ENCODE data around the gene STX8.

GRCh38 chr17:9436630-9437029 is 139.0 kb downstream of the STX8 start:
- TF ChIP-seq CTCF (IDR thresholded peaks at IDR 0.05) (no peak), POLR2AphosphoS5 (IDR thresholded peaks at IDR 0.05; ENCODE audit: insufficient read depth in 1 of 2, low read depth in 1 of 2) (no peak)

All from vagina (tissue), 2 donors.